ENCODE measurements around the gene PDE1C.

DNA sequence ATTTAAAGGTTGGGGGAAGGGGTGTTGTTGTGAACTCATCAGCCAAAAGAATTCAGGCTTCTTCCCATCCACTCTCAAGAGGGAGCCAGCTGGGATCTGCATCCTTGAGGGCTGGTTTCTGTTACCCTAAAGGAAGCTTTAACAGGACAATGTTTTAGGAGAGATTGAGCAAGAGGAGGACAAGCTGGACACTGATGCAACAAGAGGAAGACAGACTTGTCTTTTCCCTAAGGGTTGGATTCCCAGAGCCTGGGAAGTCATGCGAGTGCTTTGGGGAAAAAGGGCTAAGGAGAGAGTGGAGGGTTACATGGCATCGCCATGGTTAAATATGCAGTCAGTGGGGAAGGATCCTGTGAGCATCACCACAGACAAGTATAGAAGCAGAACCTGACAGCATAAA lies 47.6 kb upstream of the PDE1C start:
- TF ChIP-seq, protein P1, sequence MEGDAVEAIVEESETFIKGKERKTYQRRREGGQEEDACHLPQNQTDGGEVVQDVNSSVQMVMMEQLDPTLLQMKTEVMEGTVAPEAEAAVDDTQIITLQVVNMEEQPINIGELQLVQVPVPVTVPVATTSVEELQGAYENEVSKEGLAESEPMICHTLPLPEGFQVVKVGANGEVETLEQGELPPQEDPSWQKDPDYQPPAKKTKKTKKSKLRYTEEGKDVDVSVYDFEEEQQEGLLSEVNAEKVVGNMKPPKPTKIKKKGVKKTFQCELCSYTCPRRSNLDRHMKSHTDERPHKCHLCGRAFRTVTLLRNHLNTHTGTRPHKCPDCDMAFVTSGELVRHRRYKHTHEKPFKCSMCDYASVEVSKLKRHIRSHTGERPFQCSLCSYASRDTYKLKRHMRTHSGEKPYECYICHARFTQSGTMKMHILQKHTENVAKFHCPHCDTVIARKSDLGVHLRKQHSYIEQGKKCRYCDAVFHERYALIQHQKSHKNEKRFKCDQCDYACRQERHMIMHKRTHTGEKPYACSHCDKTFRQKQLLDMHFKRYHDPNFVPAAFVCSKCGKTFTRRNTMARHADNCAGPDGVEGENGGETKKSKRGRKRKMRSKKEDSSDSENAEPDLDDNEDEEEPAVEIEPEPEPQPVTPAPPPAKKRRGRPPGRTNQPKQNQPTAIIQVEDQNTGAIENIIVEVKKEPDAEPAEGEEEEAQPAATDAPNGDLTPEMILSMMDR (IDR thresholded peaks at IDR 0.05), result no peak
- no peak for TF ChIP-seq POLR2A (IDR thresholded peaks at IDR 0.05)
